Stimulated activated CD4-positive, alpha-beta T cell treated with anti-CD3 and anti-CD28 coated beads, Interleukin-15, amount 100 ng/mL, for 1 hour (primary cell): ENCODE data around the gene FOXP1.

Source experiments
- DNase-seq, 2 donors: peaks; one replicate each; pipeline ENCODE4 v3.0.0-alpha.2; 2020; ENCODE audit warnings: low read depth in 1 of 2, low spot score in 1 of 2

Gene FOXP1

GRCh38 chr3:71288269-71288930 lies 295.1 kb downstream of the FOXP1 start:
- no peak for DNase-seq

DNA sequence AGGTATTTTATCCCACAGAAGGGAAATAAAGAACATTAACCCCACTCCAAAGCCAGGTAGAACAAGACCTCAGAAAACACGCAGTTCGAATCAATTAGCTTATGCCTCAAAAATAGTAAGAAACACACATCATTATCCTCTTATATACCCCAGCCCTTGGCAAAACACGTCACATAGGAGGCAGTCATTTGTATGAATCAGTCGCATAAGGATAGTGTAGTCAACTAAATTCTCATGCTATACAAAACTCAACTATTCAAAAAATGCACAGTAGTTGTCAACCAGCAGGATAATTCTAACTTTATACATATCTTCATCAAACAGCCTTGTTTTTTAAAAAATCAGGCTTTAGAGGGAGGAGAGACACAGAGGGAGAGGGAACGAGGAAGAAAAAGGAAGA lies 298.4 kb downstream of the FOXP1 start:
- DNase-seq, result no peak

- no peak for DNase-seq
Measured at GRCh38 chr3:71282976-71283375, 300.6 kb downstream of the FOXP1 start.

- no peak for DNase-seq
Measured at GRCh38 chr3:71281280-71281679, 302.2 kb downstream of the FOXP1 start.

DNA sequence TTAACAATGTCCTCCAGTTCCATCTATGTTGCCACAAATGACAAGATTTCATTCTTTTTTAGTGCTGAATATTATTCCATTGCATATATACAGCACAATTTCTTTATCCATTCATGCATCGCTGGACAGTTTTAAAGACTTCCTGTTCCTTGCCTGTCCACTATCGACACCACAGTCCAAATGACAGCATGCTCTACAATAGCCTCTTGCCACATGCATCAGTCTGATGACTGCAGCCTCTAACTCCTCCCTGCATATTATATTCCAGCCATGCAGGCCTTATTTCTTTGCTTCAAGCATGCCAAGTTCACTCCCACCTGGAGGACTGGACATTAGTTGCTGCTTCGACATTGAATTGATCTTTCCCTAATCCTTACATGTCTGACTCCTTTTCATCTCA lies 306.2 kb downstream of the FOXP1 start:
- no peak for DNase-seq

- no peak for DNase-seq
Measured at GRCh38 chr3:71276531-71276930, 307.0 kb downstream of the FOXP1 start.

- DNase-seq, result no peak
Measured at GRCh38 chr3:71273453-71273852, 310.1 kb downstream of the FOXP1 start.

DNA sequence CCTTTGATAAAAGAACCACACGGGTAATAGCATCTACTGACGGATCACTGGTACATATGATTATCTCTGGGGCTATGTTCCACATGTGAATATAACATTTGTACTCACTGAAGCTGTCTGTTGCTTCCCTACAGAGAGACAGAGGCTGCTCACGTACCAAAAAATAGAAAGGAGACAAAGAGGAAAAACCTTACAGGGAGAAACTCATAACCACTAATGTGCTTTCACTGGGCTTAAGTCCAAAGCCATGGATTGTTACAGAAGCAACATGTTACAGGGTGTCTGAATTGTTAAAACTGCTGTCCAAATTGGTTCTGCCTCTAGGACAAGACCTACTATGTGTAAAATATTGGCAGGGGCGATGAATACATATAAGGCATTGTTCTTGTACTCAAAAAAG lies 311.9 kb downstream of the FOXP1 start:
- no peak for DNase-seq

GRCh38 chr3:71269906-71270305 lies 313.6 kb downstream of the FOXP1 start:
- no peak for DNase-seq

- DNase-seq, result no peak
Measured at GRCh38 chr3:71268462-71268999, 315.0 kb downstream of the FOXP1 start.

GRCh38 chr3:71266875-71267274 lies 316.7 kb downstream of the FOXP1 start:
- DNase-seq, result no peak

DNA sequence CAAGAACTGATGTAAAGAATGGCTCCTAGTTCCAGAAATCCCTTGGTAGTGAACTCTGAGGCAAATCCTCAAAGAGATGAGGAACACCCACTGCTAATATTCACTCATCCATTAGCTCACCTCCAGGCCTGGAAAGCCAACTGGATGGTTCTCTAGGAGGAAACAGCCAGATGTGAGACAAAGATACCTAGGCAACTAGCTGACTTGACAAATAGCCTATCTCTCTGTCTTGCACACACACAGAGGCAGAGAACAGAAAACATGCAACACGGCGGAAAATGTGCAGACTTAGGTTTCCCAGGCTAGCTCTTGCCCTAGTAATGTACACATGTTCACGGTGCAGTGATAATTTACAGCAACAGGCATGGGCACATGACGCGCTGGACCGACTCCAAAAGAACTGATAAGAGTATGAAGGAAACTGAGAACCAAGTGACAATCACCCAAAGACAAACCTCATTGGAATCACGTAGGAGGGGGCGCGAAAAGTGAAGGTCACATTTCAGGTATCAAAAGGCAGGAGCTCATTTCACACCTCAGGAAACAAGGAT lies 318.1 kb downstream of the FOXP1 start:
- DNase-seq, result no peak

DNA sequence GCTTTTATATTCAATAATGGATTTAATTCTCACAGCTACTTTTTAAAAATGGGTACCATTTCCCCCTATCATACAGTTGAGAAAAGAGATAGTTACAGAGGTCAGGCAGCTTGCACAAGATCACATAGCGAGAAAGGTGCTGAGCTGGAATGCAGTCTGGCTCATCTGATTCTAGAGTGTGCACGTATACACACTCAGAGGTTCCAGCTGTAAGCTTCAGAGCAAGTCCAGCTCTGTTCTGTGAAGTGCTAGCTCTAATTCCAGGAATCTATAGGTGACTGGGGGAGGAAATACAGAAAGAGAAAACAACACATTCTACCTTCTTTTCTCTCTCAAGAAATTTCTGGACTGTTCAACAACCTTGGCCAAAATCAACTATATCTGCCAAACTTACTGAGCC lies 318.7 kb downstream of the FOXP1 start:
- no peak for DNase-seq

DNA sequence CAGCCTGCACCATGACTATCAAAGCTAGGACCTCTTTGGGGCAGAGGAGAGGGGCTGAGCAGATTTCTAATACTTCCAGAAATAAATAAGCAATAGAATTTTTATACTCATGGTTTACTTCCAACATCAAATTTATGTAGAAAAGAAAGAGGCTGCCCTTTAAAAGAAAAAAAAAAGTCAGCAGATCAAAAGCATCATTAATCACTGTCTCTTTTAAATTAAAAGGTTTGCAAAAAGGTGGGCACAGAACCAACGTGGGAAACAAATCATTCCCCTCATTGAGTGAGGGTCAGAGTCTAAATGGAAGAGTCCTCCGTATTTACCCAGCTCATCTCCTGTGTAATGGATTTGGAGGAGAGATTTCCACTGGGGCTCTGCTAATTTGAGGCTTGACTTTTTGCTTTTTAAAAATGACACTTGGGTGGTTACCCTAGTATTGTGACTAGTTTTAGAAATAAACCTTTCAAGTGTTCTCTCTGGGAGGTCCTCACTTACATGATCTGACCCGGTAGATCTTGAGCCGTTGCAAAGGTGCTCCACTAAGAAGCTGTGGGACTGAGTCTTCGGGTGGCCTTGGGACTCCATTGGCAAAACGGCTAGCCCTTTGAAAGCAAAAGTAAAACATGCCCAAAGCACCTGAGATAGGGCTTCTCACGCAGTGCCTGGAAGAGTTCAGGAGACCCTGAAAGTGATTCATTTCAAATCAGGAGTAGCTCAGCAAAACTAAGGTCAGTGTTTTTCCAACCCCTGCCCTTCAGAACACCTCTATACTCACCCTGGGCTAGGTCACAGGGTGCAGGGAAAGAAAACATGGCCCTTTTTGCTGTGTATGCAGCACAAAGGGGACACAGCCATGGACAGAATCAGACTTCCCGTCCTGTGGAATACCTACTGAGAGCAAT lies 320.9 kb downstream of the FOXP1 start:
- DNase-seq, result no peak

- no peak for DNase-seq
Measured at GRCh38 chr3:71260782-71261181, 322.7 kb downstream of the FOXP1 start.

- no peak for DNase-seq
Measured at GRCh38 chr3:71258526-71258925, 325.0 kb downstream of the FOXP1 start.

DNA sequence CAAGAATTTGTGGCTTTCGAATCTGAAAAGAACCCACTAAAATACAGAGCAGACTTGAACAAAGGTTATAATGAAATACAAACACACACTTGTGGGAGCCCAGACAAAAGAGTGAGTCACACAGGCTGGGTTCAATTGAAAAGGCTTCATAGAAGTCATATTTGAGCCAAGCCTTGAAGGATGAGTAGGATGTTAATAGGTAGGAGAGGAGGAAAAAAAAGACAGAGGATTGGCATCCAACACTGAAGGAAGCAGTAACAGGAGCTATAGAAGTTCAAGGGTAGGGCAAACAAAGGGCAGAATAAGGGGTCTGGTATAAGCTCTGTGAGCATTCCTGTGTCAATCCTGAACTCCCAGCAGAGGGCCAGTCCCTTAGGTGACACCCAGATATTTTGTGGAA lies 325.4 kb downstream of the FOXP1 start:
- DNase-seq, result no peak

DNA sequence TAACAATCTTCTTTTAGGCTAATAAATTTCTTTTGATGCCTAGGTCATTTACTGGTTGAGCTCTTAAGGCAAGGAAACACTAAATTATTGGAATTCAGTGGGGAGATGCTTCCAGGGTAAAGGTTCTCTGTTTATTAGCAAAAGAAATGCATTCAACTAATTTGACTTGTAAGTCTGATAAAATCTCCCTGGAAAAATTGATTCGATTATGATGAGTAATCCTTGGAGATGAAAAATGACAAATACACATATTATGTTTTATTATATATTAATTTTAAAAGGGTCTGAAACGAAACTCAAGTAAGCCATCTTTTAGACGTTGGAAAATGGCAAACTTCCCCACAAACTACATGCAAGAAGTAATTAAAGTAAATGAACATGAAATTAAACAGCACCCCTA lies 328.0 kb downstream of the FOXP1 start:
- no peak for DNase-seq

DNA sequence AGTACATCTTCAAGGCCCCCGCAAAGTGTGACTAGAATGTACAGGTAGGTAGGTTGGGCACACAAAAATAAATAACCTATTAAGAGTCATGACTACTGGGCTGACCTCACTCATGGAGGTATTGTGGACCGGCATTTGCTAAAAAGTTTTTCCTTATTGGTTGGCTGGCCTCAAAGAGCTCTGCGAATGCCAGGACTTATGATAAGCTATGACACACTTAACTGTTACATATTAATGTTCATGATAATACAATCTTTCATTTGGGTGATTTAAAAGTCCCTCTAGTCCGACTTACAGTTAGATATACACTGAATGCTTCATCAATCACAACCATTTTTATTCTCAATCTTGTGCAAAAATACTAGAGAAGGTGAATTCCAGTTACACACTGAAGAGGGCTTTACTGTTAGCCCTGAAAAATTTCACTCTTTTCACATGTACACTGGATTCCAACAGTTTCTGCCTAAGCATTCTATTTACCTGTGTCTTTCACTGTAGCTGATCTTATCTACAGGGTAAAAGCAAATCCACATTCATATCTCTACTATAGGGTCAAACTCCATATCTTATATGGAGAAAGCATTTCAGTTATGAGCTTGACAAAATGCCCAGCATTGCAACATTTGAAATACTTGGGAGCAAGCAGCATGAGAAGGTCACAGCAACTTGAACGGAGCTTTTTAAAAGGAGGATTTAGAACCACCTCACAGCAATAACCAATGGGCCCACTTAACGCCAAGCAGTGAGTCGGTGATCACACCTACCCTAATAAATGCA lies 329.1 kb downstream of the FOXP1 start:
- no peak for DNase-seq

DNA sequence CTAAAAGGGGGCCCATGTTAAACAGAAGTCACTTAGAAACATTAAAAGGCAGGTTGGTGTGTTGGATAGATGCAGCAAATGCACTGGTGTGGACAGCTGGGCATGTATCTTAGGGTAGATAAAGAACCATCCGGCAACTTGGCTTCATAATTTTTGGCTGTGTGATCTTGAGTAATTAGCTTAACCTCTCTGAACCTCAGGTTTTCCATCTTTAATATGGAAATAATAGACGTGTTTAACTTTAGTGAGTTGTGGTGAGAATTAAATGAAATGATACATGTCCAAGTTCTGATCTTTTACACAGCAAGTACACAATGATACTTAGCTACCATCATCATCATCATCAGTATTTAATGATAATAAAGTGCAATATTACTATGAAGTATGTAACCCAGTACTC lies 330.4 kb downstream of the FOXP1 start:
- no peak for DNase-seq

GRCh38 chr3:71252466-71252865 lies 331.1 kb downstream of the FOXP1 start:
- no peak for DNase-seq
